Pancreas (tissue), 10 donors: ENCODE data around the gene ROPN1L. TPM values are rescaled to one million over a fixed set of nuclear protein-coding genes. Genes with fewer than 3 reads are reported as not detected.

Experiments
- ATAC-seq, 4 donors: fragments of 200-7000 bp; cut with Tn5 transposase; one replicate each; pipeline versions ENCODE4 v1.8.0 to v1.9.1; 2020; ENCODE audit warnings: mild to moderate bottlenecking in 4 of 4, moderate library complexity in 4 of 4
- DNase-seq, 6 donors: peaks; one replicate each; pipeline ENCODE4 v3.0.0-alpha.2; 2020
- FAIRE-seq: peaks from 2 replicates; lab custom pipeline; 2012; peaks lifted over from hg19 to GRCh38; lab: Jason Lieb, UNC
- H3K27ac ChIP-seq, 4 donors: fragments of 200-600 bp; sonication (generic); 1 replicate in 3 of 4; 2 replicates in 1 of 4; pipeline versions ENCODE4 v1.5.0 to v1.8.0; 2020
- H3K27me3 ChIP-seq, 4 donors: fragments of 200-600 bp; one replicate each; pipeline ENCODE4 v1.8.0; 2021
- H3K36me3 ChIP-seq, 3 donors: fragments of 200-600 bp; sonication (generic) in 1 of 3; one replicate each; pipeline versions ENCODE4 v1.5.0 to v1.8.0; 2020 to 2021
- H3K4me1 ChIP-seq, 3 donors: fragments of 200-600 bp; one replicate each; pipeline ENCODE4 v1.8.0; 2021
- H3K4me3 ChIP-seq, 4 donors: fragments of 200-600 bp; sonication (generic) in 2 of 4; one replicate each; pipeline versions ENCODE4 v1.5.0 to v1.8.0; 2020 to 2021
- H3K9me3 ChIP-seq, 4 donors: fragments of 200-600 bp; one replicate each; pipeline ENCODE4 v1.8.0; 2021
- CTCF ChIP-seq, 4 donors: fragments of 200-600 bp; sonication (generic) in 3 of 4; IDR thresholded peaks; one replicate each; pipeline versions ENCODE4 v1.5.0 to v1.8.0; 2021; ENCODE audit warnings: antibody characterized with exemption in 4 of 4
- WGBS, 2 donors: extraction: QIAGEN DNeasy Blood & Tissue Kit; methylation state at CpG; one replicate each; pipeline ENCODE4 v1.1.7; 2013; 5-methylcytosine and 5-hydroxymethylcytosine counted together
- intact Hi-C, 3 donors: fragments of 100-400 bp; cut with DNase I; formaldehyde crosslinking; loops; one replicate each; pipeline versions ENCODE4 v1.11.1 to v1.14.2; 2022
- polyA plus RNA-seq, 2 donors: library from polyadenylated mRNA; stranded (reverse); fragments of 200-250 nt; gene quantifications; one replicate each; pipeline ENCODE4 v1.2.3, GENCODE V29; 2013
- total RNA-seq, 6 donors: library from RNA; stranded (reverse); fragmentation: NEBNext Ultra II Directional in 4 of 6; extraction: Animal tissue kit (Norgen Biotek cat#: 25700) in 4 of 6; gene quantifications; one replicate each; pipeline versions ENCODE4 v1.2.1 to v1.2.4, GENCODE V29; 2021 to 2023
- donor health status: healthy with polysubstance abuse.
- donor health status: DM: no; HTN: no; CAD: no; lungs with moderate emphysema.
- donor health status: DM: no; HTN: no; CAD: no.
- donor health status: control.
- donor health status: control.
- donor health status: Bipolar disorder and iron deficiency.
- donor health status: DM: yes; HTN: yes; CAD: no.
- donor health status: DM: no; HTN: no; CAD: no.
- donor health status: DM: no; HTN: no; CAD: no.
- donor health status: DM: yes; HTN: yes; CAD: no.

ROPN1L gene
- total and polyA plus RNA-seq, 8 donors, result 0.18 to 1.9 (median 0.60) TPM

- ATAC-seq, result no peak
- H3K36me3 ChIP-seq, result no peaks in the 10 kb centered on the region
Measured at GRCh38 chr5:10485897-10486296, 44.2 kb downstream of the ROPN1L start.

GRCh38 chr5:10486511-10487344 is 45.0 kb downstream of the ROPN1L start:
- TF ChIP-seq CTCF (IDR thresholded peaks at IDR 0.05), result no peak
- no peaks in the 10 kb centered on the region for H3K9me3 ChIP-seq
- 82 to 89% methylated on average over 29 of the region's 29 CpGs for WGBS, 2 donors
- no peaks in the 10 kb centered on the region for H3K27me3 ChIP-seq
- FAIRE-seq (no peak), DNase-seq (no peak), ATAC-seq (no peak)
- H3K4me3 ChIP-seq, result no peak overlapping the region
- intact Hi-C loops, result no loop called here
- H3K4me1 ChIP-seq, result no peaks in the 10 kb centered on the region
- no peaks in the 10 kb centered on the region for H3K36me3 ChIP-seq
- no peak overlapping the region for H3K27ac ChIP-seq

More at GRCh38 chr5:10485897-10486296, 44.2 kb downstream of the ROPN1L start:
- DNase-seq (no peak), FAIRE-seq (no peak)
- TF ChIP-seq CTCF (IDR thresholded peaks at IDR 0.05), result no peak
- H3K9me3 ChIP-seq, result no peaks in the 10 kb centered on the region
- WGBS, 2 donors, result 88 to 92% methylated on average over 10 of the region's 10 CpGs
- H3K4me3 ChIP-seq, result no peak overlapping the region
- H3K27ac ChIP-seq, result no peak overlapping the region
- H3K27me3 ChIP-seq, result no peaks in the 10 kb centered on the region
- intact Hi-C loops, result no loop called here
- no peaks in the 10 kb centered on the region for H3K4me1 ChIP-seq

GRCh38 chr5:10488144-10488543 is 46.5 kb downstream of the ROPN1L start:
- WGBS, 2 donors, result 51 to 68% methylated on average over 6 of the region's 6 CpGs
- H3K9me3 ChIP-seq, result no peaks in the 10 kb centered on the region
- ATAC-seq, result no peak
- no peak overlapping the region for H3K4me3 ChIP-seq
- no peaks in the 10 kb centered on the region for H3K27me3 ChIP-seq
- no peak for TF ChIP-seq CTCF (IDR thresholded peaks at IDR 0.05)
- no peak for FAIRE-seq
- intact Hi-C loops, result no loop called here
- H3K4me1 ChIP-seq, result no peaks in the 10 kb centered on the region
- DNase-seq, result no peak
- H3K27ac ChIP-seq, result no peak overlapping the region
- no peaks in the 10 kb centered on the region for H3K36me3 ChIP-seq

GRCh38 chr5:10489810-10490426 is 48.2 kb downstream of the ROPN1L start:
- H3K27me3 ChIP-seq, result no peaks in the 10 kb centered on the region
- no peak overlapping the region for H3K4me3 ChIP-seq
- FAIRE-seq, result no peak
- ATAC-seq, result no peak
- no peak overlapping the region for H3K27ac ChIP-seq
- TF ChIP-seq CTCF (IDR thresholded peaks at IDR 0.05), result no peak
- no peaks in the 10 kb centered on the region for H3K9me3 ChIP-seq
- 50 to 66% methylated on average over 8 of the region's 8 CpGs for WGBS, 2 donors
- intact Hi-C loops, result no loop called here
- no peak for DNase-seq
- no peaks in the 10 kb centered on the region for H3K36me3 ChIP-seq
- no peaks in the 10 kb centered on the region for H3K4me1 ChIP-seq
